Left ventricle myocardium superior (tissue), 1 donor: Measurements from ENCODE around the gene TRIM63. TPM values are rescaled to one million over a fixed set of nuclear protein-coding genes. Genes with fewer than 3 reads are reported as not detected.

Experiments
- ATAC-seq: fragments of 200-7000 bp; cut with Tn5 transposase; one replicate; pipeline ENCODE4 v1.9.1; 2020; ENCODE audit warnings: mild to moderate bottlenecking, moderate library complexity
- DNase-seq: peaks from one replicate; pipeline ENCODE4 v3.0.0-alpha.2; 2020
- intact Hi-C: fragments of 100-400 bp; cut with micrococcal nuclease; formaldehyde crosslinking; loops from one replicate; pipeline ENCODE4 v1.11.0; 2022
- total RNA-seq: library from RNA; stranded (reverse); fragmentation: NEBNext Ultra II Directional; extraction: Animal tissue kit (Norgen Biotek cat#: 25700); gene quantifications from one replicate; pipeline ENCODE4 v1.2.1, GENCODE V29; 2021
- donor health status: DM: no; HTN: yes; CAD: no; lungs with severe emphysema.

The TRIM63 gene
- total RNA-seq, 1 donor from 2014 or later, result 207 TPM

GRCh38 chr1:26003262-26003661, 64.2 kb downstream of the TRIM63 start:
- DNase-seq (no peak), ATAC-seq (no peak)
- intact Hi-C loops, result no loop called here

Other genes with a start within 250 kb of the TRIM63 start
- 227 TPM for gene MTFR1L, start 247.7 kb downstream of the TRIM63 start, total RNA-seq
- gene AUNIP, start 208.2 kb downstream of the TRIM63 start, total RNA-seq, result not detected
- 2.0 TPM for gene PAQR7, start 191.9 kb downstream of the TRIM63 start, total RNA-seq
- 21.4 TPM for gene STMN1, start 161.2 kb downstream of the TRIM63 start, total RNA-seq
- gene PAFAH2, start 69.6 kb downstream of the TRIM63 start, total RNA-seq, result 9.8 TPM
- 15.8 TPM for gene EXTL1, start 45.9 kb downstream of the TRIM63 start, total RNA-seq
- gene SLC30A2, start 21.5 kb downstream of the TRIM63 start, total RNA-seq, result 6.4 TPM
- 7.0 TPM for gene PDIK1L, start 44.2 kb upstream of the TRIM63 start, total RNA-seq
- gene FAM110D, start 91.4 kb upstream of the TRIM63 start, total RNA-seq, result 4.5 TPM
- gene C1orf232, start 101.3 kb upstream of the TRIM63 start, total RNA-seq, result not detected
- 11.6 TPM for gene ZNF593, start 102.3 kb upstream of the TRIM63 start, total RNA-seq
- not detected for gene ZNF593OS, start 104.2 kb upstream of the TRIM63 start, total RNA-seq
- 1.7 TPM for gene CNKSR1, start 109.9 kb upstream of the TRIM63 start, total RNA-seq
- not detected for gene CATSPER4, start 123.0 kb upstream of the TRIM63 start, total RNA-seq
- gene CEP85, start 166.6 kb upstream of the TRIM63 start, total RNA-seq, result 91.1 TPM
- 34.7 TPM for gene SH3BGRL3, start 212.5 kb upstream of the TRIM63 start, total RNA-seq
- 9.7 TPM for gene UBXN11, start 239.0 kb upstream of the TRIM63 start, total RNA-seq